IMR-90 (cell line): ENCODE data around the gene TBX10. TPM values are rescaled to one million over a fixed set of nuclear protein-coding genes. Genes with fewer than 3 reads are reported as not detected.
A peak's percentile ranks its signal among the peaks of the same experiment; 100 is the strongest.

Experiments used
- ATAC-seq: fragments of 200-7000 bp; cut with Tn5 transposase; 2 replicates; pipeline ENCODE4 v1.9.1; 2020; ENCODE audit warnings: low read depth, mild to moderate bottlenecking, moderate library complexity
- BruUV-seq: library from RNA; stranded (reverse); fragments of 400-500 nt; replicated peaks from 2 replicates; lab custom pipeline; 2021; lab: Mats Ljungman, UMichigan
- CTCF ChIA-PET: fragments of 300-600 bp; formaldehyde crosslinking; extraction: SDS; loops from one replicate; lab custom pipeline; 2021; ENCODE audit warnings: antibody characterized with exemption; lab: Yijun Ruan, JAX
- POLR2A ChIA-PET: fragments of 300-600 bp; sonication (Branson Sonifier 250); formaldehyde crosslinking; loops from one replicate; lab custom pipeline; 2022; ENCODE audit warnings: antibody characterized with exemption; ENCODE audit not compliant: unreplicated experiment; lab: Charles Lee
- DNase-seq: peaks from one replicate; pipeline ENCODE4 v3.0.0; 2013
- H2AFZ ChIP-seq: replicated peaks from 2 replicates; pipeline ENCODE3; 2013; ENCODE audit warnings: low read length, mild to moderate bottlenecking; ENCODE audit not compliant: poor library complexity
- H2AK5ac ChIP-seq: 2 replicates; pipeline ENCODE4 v1.6.1; 2013; ENCODE audit warnings: low read depth, low read length, inconsistent platforms
- H2AK9ac ChIP-seq: replicated peaks from 2 replicates; pipeline ENCODE3; 2013; ENCODE audit warnings: mild to moderate bottlenecking, low read depth, low read length, moderate library complexity; ENCODE audit not compliant: poor library complexity
- H2BK120ac ChIP-seq: 2 replicates; pipeline ENCODE4 v1.6.1; 2013; ENCODE audit warnings: low read depth, low read length, inconsistent platforms
- H2BK15ac ChIP-seq: 3 replicates; pipeline ENCODE4 v1.6.1; 2013; ENCODE audit warnings: low read depth, low read length, inconsistent platforms
- H2BK20ac ChIP-seq: 2 replicates; pipeline ENCODE4 v1.6.1; 2013; ENCODE audit warnings: low read depth, mild to moderate bottlenecking, inconsistent platforms, low read length, moderate library complexity
- H2BK5ac ChIP-seq: 2 replicates; pipeline ENCODE4 v1.6.1; 2013; ENCODE audit warnings: mild to moderate bottlenecking, low read depth, low read length, inconsistent platforms; ENCODE audit not compliant: poor library complexity, severe bottlenecking
- H3K14ac ChIP-seq: replicated peaks from 2 replicates; pipeline ENCODE4 v1.6.1; 2013; ENCODE audit warnings: low read depth, low read length, inconsistent platforms
- H3K18ac ChIP-seq: 2 replicates; pipeline ENCODE4 v1.6.1; 2013; ENCODE audit warnings: low read depth, low read length, control low read depth
- H3K23ac ChIP-seq: 2 replicates; pipeline ENCODE4 v1.6.1; 2013; ENCODE audit warnings: low read depth, low read length, inconsistent platforms
- H3K27ac ChIP-seq: 2 replicates; pipeline ENCODE4 v1.5.1; 2013; ENCODE audit warnings: mild to moderate bottlenecking, control low read depth, low read length; ENCODE audit not compliant: insufficient read depth
- H3K27me3 ChIP-seq: 2 replicates; pipeline ENCODE4 v1.6.1; 2013; ENCODE audit warnings: low read length; ENCODE audit not compliant: control insufficient read depth, insufficient read depth
- H3K36me3 ChIP-seq: 2 replicates; pipeline ENCODE4 v1.6.1; 2013; ENCODE audit warnings: low read length, mixed read lengths; ENCODE audit not compliant: control insufficient read depth, insufficient read depth
- H3K4ac ChIP-seq: 2 replicates; pipeline ENCODE4 v1.6.1; 2013; ENCODE audit warnings: low read depth, low read length, inconsistent platforms
- H3K4me1 ChIP-seq: 2 replicates; pipeline ENCODE4 v1.6.1; 2013; ENCODE audit warnings: low read length, mixed read lengths; ENCODE audit not compliant: control insufficient read depth, insufficient read depth
- H3K4me2 ChIP-seq: 2 replicates; pipeline ENCODE4 v1.6.1; 2013; ENCODE audit warnings: low read depth, mild to moderate bottlenecking, control low read depth, low read length, moderate library complexity
- H3K4me3 ChIP-seq: 2 replicates; pipeline ENCODE4 v1.5.1; 2013; ENCODE audit warnings: low read depth, mild to moderate bottlenecking, control low read depth, low read length, moderate library complexity; ENCODE audit not compliant: insufficient read depth
- H3K56ac ChIP-seq: 2 replicates; pipeline ENCODE4 v1.6.1; 2013; ENCODE audit warnings: low read length, inconsistent platforms; ENCODE audit not compliant: insufficient read depth; ENCODE audit errors: extremely low read depth
- H3K79me1 ChIP-seq, 2 experiments: 2 replicates each; pipeline ENCODE4 v1.6.1; 2013; ENCODE audit warnings: low read length in 2 of 2, inconsistent platforms in 1 of 2, low read depth in 1 of 2
- H3K9ac ChIP-seq: 2 replicates; pipeline ENCODE4 v1.6.1; 2013; ENCODE audit warnings: low read depth, low read length, control low read depth
- H3K9me1 ChIP-seq: 2 replicates; pipeline ENCODE4 v1.6.1; 2013; ENCODE audit warnings: low read length, inconsistent platforms; ENCODE audit not compliant: insufficient read depth
- H3K9me3 ChIP-seq: 2 replicates; pipeline ENCODE4 v1.6.1; 2013; ENCODE audit warnings: low read length; ENCODE audit not compliant: control insufficient read depth, insufficient read depth
- H4K20me1 ChIP-seq: 2 replicates; pipeline ENCODE4 v1.6.1; 2013; ENCODE audit warnings: low read length, inconsistent platforms; ENCODE audit not compliant: insufficient read depth
- H4K5ac ChIP-seq: 2 replicates; pipeline ENCODE4 v1.6.1; 2013; ENCODE audit warnings: mild to moderate bottlenecking, low read depth, low read length, control low read depth
- H4K8ac ChIP-seq, 2 experiments: 2 replicates each; pipeline ENCODE4 v1.6.1; 2013; ENCODE audit warnings: low read depth in 2 of 2, low read length in 2 of 2, control low read depth in 1 of 2, inconsistent platforms in 1 of 2
- H4K91ac ChIP-seq: 2 replicates; pipeline ENCODE4 v1.6.1; 2013; ENCODE audit warnings: low read depth, low read length, inconsistent platforms; ENCODE audit not compliant: insufficient read depth
- BHLHE40 ChIP-seq: fragments of 150-350 bp; IDR thresholded peaks from 2 replicates; pipeline ENCODE4 v1.6.1; 2016; ENCODE audit warnings: mild to moderate bottlenecking, low read depth, low read length
- CEBPB ChIP-seq: IDR thresholded peaks from 2 replicates; pipeline ENCODE4 v1.6.1; 2012; ENCODE audit warnings: low read depth, low read length, improper control_type of control experiment
- CHD1 ChIP-seq: IDR thresholded peaks from 2 replicates; pipeline ENCODE4 v1.6.1; 2012; ENCODE audit warnings: low read depth, low read length, improper control_type of control experiment
- CTCF ChIP-seq: conservative IDR thresholded peaks from 2 replicates; pipeline ENCODE4 v1.5.1; 2012; ENCODE audit warnings: mild to moderate bottlenecking, low read depth, low read length, improper control_type of control experiment
- FOS ChIP-seq: fragments of 150-350 bp; IDR thresholded peaks from 2 replicates; pipeline ENCODE4 v1.6.1; 2016; ENCODE audit warnings: low read depth, low read length
- MAFK ChIP-seq: IDR thresholded peaks from 2 replicates; pipeline ENCODE4 v1.6.1; 2012; ENCODE audit warnings: low read depth, low read length, improper control_type of control experiment
- NFE2L2 ChIP-seq: fragments of 150-350 bp; IDR thresholded peaks from 2 replicates; pipeline ENCODE4 v1.6.1; 2016; ENCODE audit warnings: low read depth, mild to moderate bottlenecking, low read length
- POLR2A ChIP-seq: IDR thresholded peaks from 2 replicates; pipeline ENCODE4 v1.6.1; 2012; ENCODE audit warnings: mild to moderate bottlenecking, low read depth, low read length
- RAD21 ChIP-seq: IDR thresholded peaks from 2 replicates; pipeline ENCODE4 v1.6.1; 2012; ENCODE audit warnings: low read length, improper control_type of control experiment
- RFX5 ChIP-seq: IDR thresholded peaks from 2 replicates; pipeline ENCODE4 v1.8.0; 2012; ENCODE audit warnings: low read depth, mild to moderate bottlenecking, low read length, moderate library complexity
- SMC3 ChIP-seq: fragments of 150-350 bp; IDR thresholded peaks from 2 replicates; pipeline ENCODE4 v1.6.1; 2016; ENCODE audit warnings: low read depth, mild to moderate bottlenecking, antibody characterized with exemption, low read length, moderate library complexity
- USF2 ChIP-seq: fragments of 150-350 bp; IDR thresholded peaks from 2 replicates; pipeline ENCODE4 v1.6.1; 2017; ENCODE audit warnings: mild to moderate bottlenecking, antibody characterized with exemption, low read length, low read depth
- WGBS, 2 experiments: methylation state at CpG; one replicate each; pipeline versions ENCODE4 v1.1.5 to v1.1.7; 2013; ENCODE audit warnings: missing lambda C conversion rate in 2 of 2; ENCODE audit not compliant: insufficient read length in 1 of 2; ENCODE audit errors: extremely low coverage in 2 of 2; 5-methylcytosine and 5-hydroxymethylcytosine counted together
- dilution Hi-C: fragments of 300-500 bp; cut with HindIII; formaldehyde crosslinking; loops from one replicate; pipeline ENCODE4 v1.14.3; 2018; ENCODE audit warnings: low sequenced_read_pairs; ENCODE audit not compliant: unreplicated experiment
- in situ Hi-C: fragments of 300-500 bp; cut with MboI; formaldehyde crosslinking; loops from 3 replicates; pipeline ENCODE4 v1.14.3; 2019; ENCODE audit warnings: low sequenced_read_pairs, inconsistent platforms, mixed read lengths
- intact Hi-C: fragments of 100-400 bp; cut with micrococcal nuclease; formaldehyde crosslinking; loops from 2 replicates; pipeline ENCODE4 v1.10.0; 2022
- polyA plus RNA-seq, 3 experiments: library from polyadenylated mRNA; depleted of rRNA; stranded (reverse); fragments of >200 nt; gene quantifications; 2 replicates each; pipeline ENCODE4 v1.2.3, GENCODE V29; 2012; ENCODE audit warnings: low replicate concordance in 1 of 3
- total RNA-seq: library from RNA; depleted of rRNA; stranded (reverse); fragments of >200 nt; gene quantifications from 2 replicates; pipeline ENCODE4 v1.2.3, GENCODE V29; 2012

TBX10 gene
- total and polyA plus RNA-seq, 2 of the 4 experiments (the other 2 are of a cell fraction) = not detected

GRCh38 chr11:67629386-67630227 is 10.0 kb downstream of the TBX10 start, which contains the start of gene NUDT8 (continued):
- TF ChIP-seq SMC3 (peak; percentile 72), FOS (no peak), CHD1 (no peak)

GRCh38 chr11:67628710-67629385 is 10.7 kb downstream of the TBX10 start:
- no peak overlapping the region for H4K8ac ChIP-seq
- no peak overlapping the region for H4K5ac ChIP-seq
- H3K56ac ChIP-seq = no peak overlapping the region
- no peaks in the 10 kb centered on the region for H4K20me1 ChIP-seq
- no peak overlapping the region for H2BK120ac ChIP-seq
- in situ Hi-C loops (no loop called here), dilution Hi-C loops (no loop called here), intact Hi-C loops (no loop called here)
- H3K79me1 ChIP-seq = no peaks in the 10 kb centered on the region
- peaks cover 4% of the 10 kb centered on the region; the same call in 1 of the 2 replicates for H3K9me1 ChIP-seq
- ChIA-PET CTCF (interaction anchor here (0.7 to 2.0 kb wide), 6 partner anchors 10 to 67 kb away, joined by 3 to 7 read pairs (median 4); no protein-coding TSS in a partner anchor), POLR2A (no interaction called here)
- H3K23ac ChIP-seq = no peak overlapping the region
- no peak for DNase-seq
- H3K9me3 ChIP-seq = no peaks in the 10 kb centered on the region
- H3K18ac ChIP-seq = no peak overlapping the region
- H3K4me1 ChIP-seq = 0 out of 2 replicates have a peak, but pooled peaks cover 3% of the 10 kb centered on the region
- H2AK9ac ChIP-seq = peak overlapping the region; percentile 78
- no peak overlapping the region for H2BK20ac ChIP-seq
- H3K4ac ChIP-seq = no peak overlapping the region
- peak overlapping the region; percentile 68 for H2AFZ ChIP-seq
- 30% methylated on average over 7 of the region's 25 CpGs; no CpG with 5 or more reads in 1 of the 2 experiments for WGBS, 2 experiments
- H3K27ac ChIP-seq = no peak overlapping the region
- no peaks in the 10 kb centered on the region for H3K27me3 ChIP-seq
- H3K4me3 ChIP-seq = peak overlapping the region; percentile 57; the same call in 1 of the 2 replicates
- no TSS peak for BruUV-seq
- H2AK5ac ChIP-seq = peak overlapping the region; percentile 39; the same call in 1 of the 2 replicates
- H3K9ac ChIP-seq = no peak overlapping the region
- no peak overlapping the region; the same call in 1 of the 2 replicates for H3K4me2 ChIP-seq
- no peak for ATAC-seq
- no peak overlapping the region for H4K91ac ChIP-seq
- H2BK5ac ChIP-seq = no peak overlapping the region
- no peak overlapping the region for H2BK15ac ChIP-seq
- no peaks in the 10 kb centered on the region for H3K36me3 ChIP-seq
- H3K14ac ChIP-seq = no peak overlapping the region
- no peak for TF ChIP-seq BHLHE40
- TF ChIP-seq SMC3 = no peak
- no peak for TF ChIP-seq CTCF
- no peak for TF ChIP-seq NFE2L2
- no peak for TF ChIP-seq POLR2A
- TF ChIP-seq RFX5 = no peak
- no peak for TF ChIP-seq USF2
- no peak for TF ChIP-seq CEBPB
- TF ChIP-seq MAFK = no peak
- no peak for TF ChIP-seq RAD21
- no peak for TF ChIP-seq CHD1
- TF ChIP-seq FOS = no peak
